BJ (cell line): Measurements from ENCODE around the gene C14orf119. TPM values are rescaled to one million over a fixed set of nuclear protein-coding genes. Genes with fewer than 3 reads are reported as not detected.

ENCODE experiments used
- CTCF ChIA-PET: fragments of 350-600 bp; formaldehyde crosslinking; extraction: SDS; loops from one replicate; lab custom pipeline; 2021; ENCODE audit warnings: antibody characterized with exemption, inconsistent platforms; lab: Yijun Ruan, JAX
- POLR2A ChIA-PET: fragments of 300-600 bp; sonication (Branson Sonifier 250); formaldehyde crosslinking; extraction: SDS; loops from one replicate; lab custom pipeline; 2021; ENCODE audit warnings: antibody characterized with exemption; lab: Charles Lee
- DNase-seq: peaks from one replicate; pipeline ENCODE4 v3.0.0-alpha.2; 2011; ENCODE audit warnings: low read depth
- H3K27me3 ChIP-seq: 2 replicates; pipeline ENCODE4 v1.6.0; 2011; ENCODE audit warnings: low read length; ENCODE audit not compliant: control insufficient read depth, insufficient read depth
- H3K36me3 ChIP-seq: 2 replicates; pipeline ENCODE4 v1.5.1; 2011; ENCODE audit warnings: low read length; ENCODE audit not compliant: control insufficient read depth, insufficient read depth
- H3K4me3 ChIP-seq: 2 replicates; pipeline ENCODE4 v1.5.1; 2011; ENCODE audit warnings: low read depth, mild to moderate bottlenecking, control low read depth, low read length
- polyA plus RNA-seq: library from polyadenylated mRNA; depleted of rRNA; stranded (reverse); fragments of >200 nt; gene quantifications from 2 replicates; pipeline ENCODE4 v1.2.3, GENCODE V29; 2011
- TF ChIP-seq, protein P1 (sequence below): IDR thresholded peaks from 2 replicates; pipeline ENCODE4 v1.5.1; 2011; ENCODE audit warnings: low read depth, mild to moderate bottlenecking, control low read depth, inconsistent platforms, low read length, moderate library complexity; ENCODE audit not compliant: insufficient read depth

C14orf119 gene
- polyA plus RNA-seq, 1 experiment: 104 TPM

DNA sequence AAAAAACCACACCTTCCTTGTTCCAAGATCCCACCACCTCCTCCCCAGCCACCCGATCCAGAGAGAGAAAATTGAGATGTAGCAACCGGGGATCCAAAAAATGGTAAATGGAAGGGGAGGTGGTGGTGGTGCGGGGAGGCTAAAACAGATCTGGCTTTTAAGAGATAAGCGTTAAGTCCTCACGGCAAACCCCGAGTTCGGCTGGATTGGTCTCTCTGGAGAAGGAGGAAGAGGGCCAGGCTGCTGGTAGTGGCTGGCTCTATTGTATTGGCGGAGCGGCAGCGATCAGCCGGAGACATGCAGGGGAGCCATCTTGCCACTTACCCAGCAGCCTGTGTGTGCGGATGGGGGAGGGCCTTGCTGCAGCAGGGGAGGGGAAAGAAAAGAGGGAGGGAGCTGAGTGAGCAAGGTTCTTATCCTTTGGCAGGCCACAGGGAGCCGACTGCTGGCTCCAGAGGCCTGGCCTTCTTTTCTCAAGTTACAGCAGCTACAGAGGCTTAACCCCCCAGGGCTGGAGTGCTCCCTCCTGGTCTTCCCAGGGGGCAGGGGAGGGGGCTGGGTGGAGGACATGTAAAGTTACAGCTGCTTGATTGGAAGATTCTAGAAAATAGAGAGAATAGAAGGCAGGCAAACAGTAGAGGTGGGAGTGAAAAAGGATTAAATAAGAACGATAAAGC lies 23.9 kb upstream of the C14orf119 start:
- no peaks in the 10 kb centered on the region for H3K27me3 ChIP-seq
- peak overlapping the region; percentile 66 for H3K4me3 ChIP-seq
- peaks cover 29% of the 10 kb centered on the region for H3K36me3 ChIP-seq
- ChIA-PET CTCF (interaction anchor here (0.6 to 4.7 kb wide), 13 partner anchors 9 to 85 kb away, joined by 3 to 57 read pairs (median 6); partner anchors contain the start of genes ACIN1 and C14orf119), POLR2A (interaction anchor here (1.0 kb wide), 1 partner anchor 23 kb away, joined by 3 read pairs; the partner anchor contains the start of gene ACIN1)
- DNase-seq: peak; percentile 72
- TF ChIP-seq, protein P1, sequence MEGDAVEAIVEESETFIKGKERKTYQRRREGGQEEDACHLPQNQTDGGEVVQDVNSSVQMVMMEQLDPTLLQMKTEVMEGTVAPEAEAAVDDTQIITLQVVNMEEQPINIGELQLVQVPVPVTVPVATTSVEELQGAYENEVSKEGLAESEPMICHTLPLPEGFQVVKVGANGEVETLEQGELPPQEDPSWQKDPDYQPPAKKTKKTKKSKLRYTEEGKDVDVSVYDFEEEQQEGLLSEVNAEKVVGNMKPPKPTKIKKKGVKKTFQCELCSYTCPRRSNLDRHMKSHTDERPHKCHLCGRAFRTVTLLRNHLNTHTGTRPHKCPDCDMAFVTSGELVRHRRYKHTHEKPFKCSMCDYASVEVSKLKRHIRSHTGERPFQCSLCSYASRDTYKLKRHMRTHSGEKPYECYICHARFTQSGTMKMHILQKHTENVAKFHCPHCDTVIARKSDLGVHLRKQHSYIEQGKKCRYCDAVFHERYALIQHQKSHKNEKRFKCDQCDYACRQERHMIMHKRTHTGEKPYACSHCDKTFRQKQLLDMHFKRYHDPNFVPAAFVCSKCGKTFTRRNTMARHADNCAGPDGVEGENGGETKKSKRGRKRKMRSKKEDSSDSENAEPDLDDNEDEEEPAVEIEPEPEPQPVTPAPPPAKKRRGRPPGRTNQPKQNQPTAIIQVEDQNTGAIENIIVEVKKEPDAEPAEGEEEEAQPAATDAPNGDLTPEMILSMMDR: no peak

DNA sequence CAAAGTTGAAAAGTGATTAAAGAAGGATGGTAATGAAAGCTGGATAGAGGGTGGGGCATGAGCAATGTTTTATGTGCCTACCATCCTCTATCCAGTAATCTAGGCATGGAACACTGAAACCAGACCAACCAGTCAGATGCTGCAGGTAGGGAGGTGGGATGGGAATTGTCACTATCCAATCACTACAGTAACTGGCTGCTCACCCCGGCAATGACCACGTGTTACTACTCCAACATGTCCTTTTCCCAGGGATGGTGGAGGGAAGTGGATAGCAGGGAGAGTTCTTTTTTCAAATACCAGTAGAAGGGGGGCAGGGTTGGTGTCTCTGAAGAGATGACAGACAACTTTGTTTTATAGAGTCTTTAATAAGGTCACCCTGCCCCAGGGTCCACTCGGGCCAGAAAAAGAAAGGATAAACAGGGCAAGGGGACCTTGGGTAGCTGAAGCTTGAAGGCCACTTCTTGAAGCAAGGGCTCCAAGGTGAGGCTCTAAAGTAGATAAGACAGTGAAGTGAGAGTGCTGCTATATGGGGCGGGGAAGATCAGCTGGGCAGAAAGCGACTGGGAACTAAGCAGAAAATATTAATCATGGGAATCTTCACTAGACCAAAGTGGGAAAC lies 23.3 kb upstream of the C14orf119 start:
- POLR2A ChIA-PET: interaction anchor here (1.0 kb wide), 1 partner anchor 23 kb away, joined by 3 read pairs; the partner anchor contains the start of gene ACIN1
- Histone ChIP-seq H3K27me3 (no peaks in the 10 kb centered on the region), H3K36me3 (peaks cover 26% of the 10 kb centered on the region), H3K4me3 (no peak overlapping the region)
- DNase-seq: no peak
- TF ChIP-seq, protein P1: no peak
- CTCF ChIA-PET: interaction anchor here (0.7 to 4.7 kb wide), 10 partner anchors 10 to 86 kb away, joined by 3 to 57 read pairs (median 7); partner anchors contain the start of gene ACIN1

DNA sequence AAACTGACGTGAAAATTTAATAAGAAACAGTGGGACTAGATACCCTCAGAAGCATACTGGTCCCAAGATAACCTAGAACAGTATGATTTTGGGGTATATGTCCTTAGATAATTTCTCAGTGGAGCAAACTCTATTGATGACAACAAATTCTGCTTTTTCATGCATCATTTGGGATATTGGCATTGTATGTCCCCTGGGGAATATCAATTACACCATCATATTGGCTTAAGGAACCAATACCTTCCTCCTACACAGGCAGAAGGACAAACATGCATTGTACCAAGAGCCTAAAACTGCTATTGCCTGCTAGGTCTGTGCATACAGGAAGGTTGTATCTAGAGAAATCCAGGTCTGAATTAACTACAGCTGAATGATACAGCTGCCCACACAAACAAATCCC lies 20.4 kb upstream of the C14orf119 start:
- CTCF ChIA-PET: interaction anchor here (0.7 to 6.7 kb wide), 5 partner anchors 12 to 174 kb away, joined by 3 to 120 read pairs (median 24); partner anchors contain the start of genes ACIN1 and C14orf119
- Histone ChIP-seq H3K4me3 (no peak overlapping the region), H3K36me3 (peaks cover 22% of the 10 kb centered on the region), H3K27me3 (no peaks in the 10 kb centered on the region)
- POLR2A ChIA-PET: no interaction called here
- TF ChIP-seq, protein P1: no peak
- DNase-seq: no peak

DNA sequence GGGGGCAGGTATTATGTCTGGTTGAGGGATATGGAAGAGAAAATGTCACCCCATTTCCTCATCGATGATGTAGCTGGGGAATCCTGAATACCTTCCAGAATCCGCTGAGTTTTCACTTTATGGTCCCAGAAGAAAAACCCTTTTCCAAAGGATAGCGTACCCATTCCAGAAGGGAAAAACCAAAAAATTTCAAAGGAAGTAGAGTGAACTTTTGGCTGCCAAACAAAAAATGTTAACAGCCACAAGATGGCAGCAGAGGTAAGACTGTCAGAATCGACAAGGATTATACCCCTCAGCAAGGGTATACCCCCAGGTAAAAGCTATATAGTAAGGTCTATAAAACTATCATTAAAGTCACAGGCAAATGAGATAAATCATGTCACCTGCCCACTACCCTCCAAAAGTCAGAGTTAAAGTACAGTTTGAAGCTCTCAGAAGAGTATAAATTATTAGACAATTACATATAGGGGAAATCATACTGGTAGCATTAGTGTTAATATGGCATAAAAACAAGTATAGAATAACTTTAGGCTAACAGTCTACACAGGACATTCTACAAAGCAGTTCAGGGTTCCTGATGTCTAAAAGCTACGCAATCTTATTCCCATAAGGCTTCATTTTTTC lies 18.4 kb upstream of the C14orf119 start:
- Histone ChIP-seq H3K4me3 (no peak overlapping the region), H3K27me3 (no peaks in the 10 kb centered on the region), H3K36me3 (peaks cover 28% of the 10 kb centered on the region)
- ChIA-PET POLR2A (no interaction called here), CTCF (interaction anchor here (0.7 to 6.7 kb wide), 28 partner anchors 9 to 522 kb away, joined by 3 to 120 read pairs (median 6); partner anchors contain the start of genes ACIN1, C14orf119, CIROP and PRMT5)
- DNase-seq: no peak
- TF ChIP-seq, protein P1: peak; percentile 70
